Measurements from ENCODE around the gene INPP5D.

GRCh38 chr2:233085037-233085838 is 25.1 kb downstream of the INPP5D start:
- no peak for TF ChIP-seq GABPA (IDR thresholded peaks at IDR 0.05; ENCODE audit: low read depth)
- TF ChIP-seq REST (IDR thresholded peaks at IDR 0.05; ENCODE audit: low read depth, low read length): no peak
- no peak for TF ChIP-seq CHD2 (IDR thresholded peaks at IDR 0.05; ENCODE audit: low read length, partially characterized antibody)
- TF ChIP-seq YY1 (IDR thresholded peaks at IDR 0.05; ENCODE audit: low read depth): no peak
- TF ChIP-seq CTCF (IDR thresholded peaks at IDR 0.05): no peak
